ENCODE results near the gene THTPA. TPM values are rescaled to one million over a fixed set of nuclear protein-coding genes. Genes with fewer than 3 reads are reported as not detected.

Gene THTPA
- total and polyA plus RNA-seq, 9 of the 15 experiments (the other 6 are each of a cell fraction or from before 2014, with no cell fraction given): 2.4 to 8.7 (median 5.2) TPM

DNA sequence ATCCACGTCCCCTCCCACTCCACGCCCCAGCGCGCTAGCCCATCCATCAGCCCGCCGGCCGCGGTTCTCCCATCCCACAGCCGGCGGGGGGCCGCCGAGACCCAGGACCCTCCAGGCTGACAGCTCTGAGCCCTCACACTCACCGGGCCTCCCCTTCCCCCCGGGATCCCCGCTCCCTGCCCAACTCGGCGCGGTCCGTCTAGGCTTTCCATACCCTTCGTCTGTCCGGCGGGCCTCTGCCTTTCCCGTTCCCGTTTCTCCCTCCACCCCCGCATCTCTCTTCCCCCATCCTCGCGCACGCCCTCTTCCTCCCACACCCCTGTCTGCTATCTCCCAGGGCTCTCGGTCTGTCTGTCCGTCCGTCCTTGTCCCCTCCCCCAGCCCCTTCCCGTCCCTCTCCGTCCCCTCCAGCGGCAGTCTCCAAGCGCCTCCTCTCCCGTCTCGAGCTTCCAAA, 5.2 kb upstream of the THTPA start:
- Histone ChIP-seq H3K36me3 (ENCODE audit: control insufficient read depth, insufficient read depth, low read length) (no peaks in the 10 kb centered on the region), H3K9me3 (replicated peaks; ENCODE audit: control insufficient read depth, insufficient read depth, low read depth, low read length) (no peaks in the 10 kb centered on the region), H4K20me1 (replicated peaks; ENCODE audit: control insufficient read depth, insufficient read depth, low read length) (no peaks in the 10 kb centered on the region), H3K4me2 (ENCODE audit: insufficient read depth, low read length) (peak overlapping the region; percentile 84), H3K4me1 (replicated peaks in 1 of 2; ENCODE audit: control insufficient read depth in 2 of 2, insufficient read depth in 2 of 2, low read length in 2 of 2) (peaks cover 12 to 20% of the 10 kb centered on the region in 2 experiments; a peak in 4 of 5 replicates), H3K9me1 (ENCODE audit: control insufficient read depth, insufficient read depth, low read length) (no peaks in the 10 kb centered on the region), H3K9ac (ENCODE audit: insufficient read depth in 1 of 2, low read depth in 2 of 2, low read length in 2 of 2) (peak overlapping the region in 1 of 2 experiments; percentile 83; a peak in 2 of 4 replicates), H3K79me2 (ENCODE audit: control insufficient read depth, insufficient read depth, low read length) (no peaks in the 10 kb centered on the region), H2AFZ (ENCODE audit: low read depth, low read length) (peak overlapping the region; percentile 95), H3K27ac (ENCODE audit: extremely low read depth, low read depth, low read length) (no peak overlapping the region), H3K4me3 (peak overlapping the region; percentile 47), H3K27me3 (ENCODE audit: control insufficient read depth in 2 of 2, insufficient read depth in 2 of 2, low read length in 2 of 2) (peaks cover 0 to 9% of the 10 kb centered on the region in 2 experiments; a peak in 1 of 5 replicates)
- ChIA-PET CTCF (ENCODE audit: low intra/inter-chr PET ratio) (interaction anchor here (0.6 kb wide), 1 partner anchor 218 kb away, joined by 5 read pairs; no protein-coding TSS in a partner anchor), POLR2A (interaction anchor here (0.7 kb wide), 1 partner anchor 8 kb away, joined by 5 read pairs; no protein-coding TSS in a partner anchor)
- 7% methylated on average over 15 of the region's 37 CpGs for WGBS (ENCODE audit: insufficient coverage, low coverage, missing lambda C conversion rate)
- intact Hi-C loops (cut with micrococcal nuclease): loop anchor here (10.0 kb wide), 1 partner anchor 226 kb away; the partner anchor contains the start of gene PABPN1
- in situ Hi-C loops (cut with MboI): no loop called here
- FAIRE-seq (no peak), DNase-seq (ENCODE audit: extremely low read depth in 1 of 4, low spot score in 3 of 4) (peak; percentile 33 to 72 (median 59)), ATAC-seq (peak; percentile 23)
- no TSS peak for BruUV-seq (replicated peaks)
- TF ChIP-seq, protein P1, sequence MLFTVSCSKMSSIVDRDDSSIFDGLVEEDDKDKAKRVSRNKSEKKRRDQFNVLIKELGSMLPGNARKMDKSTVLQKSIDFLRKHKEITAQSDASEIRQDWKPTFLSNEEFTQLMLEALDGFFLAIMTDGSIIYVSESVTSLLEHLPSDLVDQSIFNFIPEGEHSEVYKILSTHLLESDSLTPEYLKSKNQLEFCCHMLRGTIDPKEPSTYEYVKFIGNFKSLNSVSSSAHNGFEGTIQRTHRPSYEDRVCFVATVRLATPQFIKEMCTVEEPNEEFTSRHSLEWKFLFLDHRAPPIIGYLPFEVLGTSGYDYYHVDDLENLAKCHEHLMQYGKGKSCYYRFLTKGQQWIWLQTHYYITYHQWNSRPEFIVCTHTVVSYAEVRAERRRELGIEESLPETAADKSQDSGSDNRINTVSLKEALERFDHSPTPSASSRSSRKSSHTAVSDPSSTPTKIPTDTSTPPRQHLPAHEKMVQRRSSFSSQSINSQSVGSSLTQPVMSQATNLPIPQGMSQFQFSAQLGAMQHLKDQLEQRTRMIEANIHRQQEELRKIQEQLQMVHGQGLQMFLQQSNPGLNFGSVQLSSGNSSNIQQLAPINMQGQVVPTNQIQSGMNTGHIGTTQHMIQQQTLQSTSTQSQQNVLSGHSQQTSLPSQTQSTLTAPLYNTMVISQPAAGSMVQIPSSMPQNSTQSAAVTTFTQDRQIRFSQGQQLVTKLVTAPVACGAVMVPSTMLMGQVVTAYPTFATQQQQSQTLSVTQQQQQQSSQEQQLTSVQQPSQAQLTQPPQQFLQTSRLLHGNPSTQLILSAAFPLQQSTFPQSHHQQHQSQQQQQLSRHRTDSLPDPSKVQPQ (CRISPR knock-in tag; IDR thresholded peaks at IDR 0.05; ENCODE audit: borderline replicate concordance): no peak
- TF ChIP-seq ZNF3 (CRISPR knock-in tag; IDR thresholded peaks at IDR 0.05) (no peak), HOXB6 (CRISPR knock-in tag; IDR thresholded peaks at IDR 0.05; ENCODE audit: borderline replicate concordance) (no peak), CHD2 (IDR thresholded peaks at IDR 0.05; ENCODE audit: low read depth, low read length) (no peak), XRCC5 (IDR thresholded peaks at IDR 0.05; ENCODE audit: low read depth, low read length) (no peak), HIVEP1 (CRISPR knock-in tag; IDR thresholded peaks at IDR 0.05) (no peak), EZH2 (IDR thresholded peaks at IDR 0.05; ENCODE audit: borderline replicate concordance, low read depth, low read length) (no peak), SP1 (CRISPR knock-in tag; IDR thresholded peaks at IDR 0.05) (0 out of 2 replicates have a peak, but pooled peaks have one; percentile 19), SPI1 (IDR thresholded peaks at IDR 0.05; ENCODE audit: borderline replicate concordance, low read depth, low read length) (peak; percentile 10; the same call in 1 of the 2 replicates), TCF7L2 (IDR thresholded peaks at IDR 0.05; ENCODE audit: low read depth, low read length) (no peak), ELF4 (CRISPR knock-in tag; IDR thresholded peaks at IDR 0.05) (no peak), HLTF (IDR thresholded peaks at IDR 0.05) (no peak), ZNF212 (CRISPR knock-in tag; IDR thresholded peaks at IDR 0.05) (no peak), KDM4B (IDR thresholded peaks at IDR 0.05; ENCODE audit: borderline replicate concordance in 2 of 2, low read depth in 1 of 2) (no peak), EGR1 (conservative IDR thresholded peaks at IDR 0.05) (peak; percentile 89), ZNF408 (CRISPR knock-in tag; IDR thresholded peaks at IDR 0.05; ENCODE audit: low read depth) (no peak)
- TF ChIP-seq, protein P2, sequence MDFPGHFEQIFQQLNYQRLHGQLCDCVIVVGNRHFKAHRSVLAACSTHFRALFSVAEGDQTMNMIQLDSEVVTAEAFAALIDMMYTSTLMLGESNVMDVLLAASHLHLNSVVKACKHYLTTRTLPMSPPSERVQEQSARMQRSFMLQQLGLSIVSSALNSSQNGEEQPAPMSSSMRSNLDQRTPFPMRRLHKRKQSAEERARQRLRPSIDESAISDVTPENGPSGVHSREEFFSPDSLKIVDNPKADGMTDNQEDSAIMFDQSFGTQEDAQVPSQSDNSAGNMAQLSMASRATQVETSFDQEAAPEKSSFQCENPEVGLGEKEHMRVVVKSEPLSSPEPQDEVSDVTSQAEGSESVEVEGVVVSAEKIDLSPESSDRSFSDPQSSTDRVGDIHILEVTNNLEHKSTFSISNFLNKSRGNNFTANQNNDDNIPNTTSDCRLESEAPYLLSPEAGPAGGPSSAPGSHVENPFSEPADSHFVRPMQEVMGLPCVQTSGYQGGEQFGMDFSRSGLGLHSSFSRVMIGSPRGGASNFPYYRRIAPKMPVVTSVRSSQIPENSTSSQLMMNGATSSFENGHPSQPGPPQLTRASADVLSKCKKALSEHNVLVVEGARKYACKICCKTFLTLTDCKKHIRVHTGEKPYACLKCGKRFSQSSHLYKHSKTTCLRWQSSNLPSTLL (IDR thresholded peaks at IDR 0.05): no peak
- TF ChIP-seq, protein P3, sequence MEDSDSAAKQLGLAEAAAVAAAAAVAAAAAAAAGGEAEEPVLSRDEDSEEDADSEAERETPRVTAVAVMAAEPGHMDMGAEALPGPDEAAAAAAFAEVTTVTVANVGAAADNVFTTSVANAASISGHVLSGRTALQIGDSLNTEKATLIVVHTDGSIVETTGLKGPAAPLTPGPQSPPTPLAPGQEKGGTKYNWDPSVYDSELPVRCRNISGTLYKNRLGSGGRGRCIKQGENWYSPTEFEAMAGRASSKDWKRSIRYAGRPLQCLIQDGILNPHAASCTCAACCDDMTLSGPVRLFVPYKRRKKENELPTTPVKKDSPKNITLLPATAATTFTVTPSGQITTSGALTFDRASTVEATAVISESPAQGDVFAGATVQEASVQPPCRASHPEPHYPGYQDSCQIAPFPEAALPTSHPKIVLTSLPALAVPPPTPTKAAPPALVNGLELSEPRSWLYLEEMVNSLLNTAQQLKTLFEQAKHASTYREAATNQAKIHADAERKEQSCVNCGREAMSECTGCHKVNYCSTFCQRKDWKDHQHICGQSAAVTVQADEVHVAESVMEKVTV (CRISPR knock-in tag; IDR thresholded peaks at IDR 0.05): no peak
